OCI-M2 (cell line): Measurements from ENCODE around the gene ST6GALNAC2.
"Not testable (repeated sequence)": the region's sequence is repeated elsewhere in the genome, so short reads cannot be mapped to it uniquely, and the experiment has no call there.

ENCODE experiments used
- DNase-seq: peaks from one replicate; lab custom pipeline; 2025; ENCODE audit not compliant: unreplicated experiment; lab: John Stamatoyannopoulos, UW

ST6GALNAC2 gene

GRCh38 chr17:76585649-76586593 is at the start of gene ST6GALNAC2:
Gene ST6GALNAC2, minus strand, starts transcription at chr17:76585860. Its CDS starts 52 bp downstream, at chr17:76585808.
- DNase-seq, result no peak

GRCh38 chr17:76635039-76635438 is 49.4 kb upstream of the ST6GALNAC2 start:
- no peak for DNase-seq

- no peak for DNase-seq
Observed at GRCh38 chr17:76633628-76634328, 48.1 kb upstream of the ST6GALNAC2 start.

- no peak for DNase-seq
Observed at GRCh38 chr17:76631821-76632565, 46.3 kb upstream of the ST6GALNAC2 start.

GRCh38 chr17:76630151-76630550 is 44.5 kb upstream of the ST6GALNAC2 start:
- no peak for DNase-seq

GRCh38 chr17:76627510-76627909 is 41.9 kb upstream of the ST6GALNAC2 start:
- no peak for DNase-seq

- no peak for DNase-seq
Observed at GRCh38 chr17:76626442-76626841, 40.8 kb upstream of the ST6GALNAC2 start.

GRCh38 chr17:76625496-76625895 is 39.8 kb upstream of the ST6GALNAC2 start:
- DNase-seq, result no peak

- DNase-seq, result no peak
Observed at GRCh38 chr17:76623271-76624146, 37.8 kb upstream of the ST6GALNAC2 start.

GRCh38 chr17:76617838-76618237 is 32.2 kb upstream of the ST6GALNAC2 start:
- no peak for DNase-seq

- DNase-seq, result no peak
Observed at GRCh38 chr17:76614912-76615617, 29.4 kb upstream of the ST6GALNAC2 start.

- not testable (repeated sequence) for DNase-seq
Observed at GRCh38 chr17:76614064-76614759, 28.6 kb upstream of the ST6GALNAC2 start.

- no peak for DNase-seq
Observed at GRCh38 chr17:76612977-76613851, 27.6 kb upstream of the ST6GALNAC2 start.

GRCh38 chr17:76612465-76612864 is 26.8 kb upstream of the ST6GALNAC2 start:
- no peak for DNase-seq

- DNase-seq, result no peak
Observed at GRCh38 chr17:76611758-76612157, 26.1 kb upstream of the ST6GALNAC2 start.

GRCh38 chr17:76611080-76611749 is 25.6 kb upstream of the ST6GALNAC2 start:
- DNase-seq, result not testable (repeated sequence)

- DNase-seq, result not testable (repeated sequence)
Observed at GRCh38 chr17:76606685-76607084, 21.0 kb upstream of the ST6GALNAC2 start.

GRCh38 chr17:76601065-76601464 is 15.4 kb upstream of the ST6GALNAC2 start:
- no peak for DNase-seq
